Measurements from ENCODE around the gene TAOK3. TPM values are rescaled to one million over a fixed set of nuclear protein-coding genes. Genes with fewer than 3 reads are reported as not detected.
"Not testable (repeated sequence)": the region's sequence is repeated elsewhere in the genome, so short reads cannot be mapped to it uniquely, and the experiment has no call there.

TAOK3 gene
- total RNA-seq, 2 experiments from 2014 or later = 51.9 to 52.2 TPM

DNA sequence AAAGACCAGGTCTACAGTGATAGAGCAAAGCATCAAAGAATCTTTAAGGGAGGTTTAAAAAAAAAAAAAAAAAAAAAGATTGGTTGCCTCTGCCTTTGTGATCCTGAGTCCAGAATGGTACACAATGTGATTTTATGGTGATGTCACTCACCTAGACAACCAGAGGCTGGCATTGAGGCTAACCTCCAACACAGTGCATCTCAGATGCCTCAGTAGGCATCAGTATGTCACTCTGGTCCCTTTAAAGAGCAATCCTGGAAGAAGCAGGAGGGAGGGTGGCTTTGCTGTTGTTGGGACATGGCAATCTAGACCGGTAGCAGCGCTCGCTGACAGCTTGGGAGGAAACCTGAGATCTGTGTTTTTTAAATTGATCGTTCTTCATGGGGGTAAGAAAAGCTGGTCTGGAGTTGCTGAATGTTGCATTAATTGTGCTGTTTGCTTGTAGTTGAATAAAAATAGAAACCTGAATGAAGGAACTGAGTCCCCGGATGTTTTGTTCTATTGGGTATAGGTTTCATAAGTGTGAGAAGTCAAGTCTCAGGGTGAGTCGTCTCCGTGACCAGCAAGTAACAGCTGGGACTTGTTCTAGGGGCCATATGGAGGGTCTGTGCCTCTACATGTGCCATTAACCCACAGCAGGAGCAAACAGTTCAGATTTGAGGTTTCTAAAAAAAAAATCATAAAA is 227.5 kb downstream of the TAOK3 start:
- Mint-ChIP-seq H3K36me3 (peaks cover 51% of the 10 kb centered on the region), H3K4me3 (no peak overlapping the region), H3K4me1 (peaks cover 6% of the 10 kb centered on the region), H3K27ac (peak overlapping the region; percentile 52), H3K27me3 (no peaks in the 10 kb centered on the region), H3K9me3 (no peaks in the 10 kb centered on the region)
- DNase-seq = no peak

DNA sequence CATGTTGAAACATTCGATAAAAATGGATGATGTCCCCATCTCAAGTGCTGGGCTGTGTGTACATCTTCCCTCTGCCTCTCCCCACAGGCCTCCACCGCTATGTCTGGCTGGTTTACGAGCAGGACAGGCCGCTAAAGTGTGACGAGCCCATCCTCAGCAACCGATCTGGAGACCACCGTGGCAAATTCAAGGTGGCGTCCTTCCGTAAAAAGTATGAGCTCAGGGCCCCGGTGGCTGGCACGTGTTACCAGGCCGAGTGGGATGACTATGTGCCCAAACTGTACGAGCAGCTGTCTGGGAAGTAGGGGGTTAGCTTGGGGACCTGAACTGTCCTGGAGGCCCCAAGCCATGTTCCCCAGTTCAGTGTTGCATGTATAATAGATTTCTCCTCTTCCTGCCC is 228.2 kb downstream of the TAOK3 start:
- H3K27me3 Mint-ChIP-seq = no peaks in the 10 kb centered on the region
- H3K4me3 Mint-ChIP-seq = no peak overlapping the region
- peaks cover 57% of the 10 kb centered on the region for H3K36me3 Mint-ChIP-seq
- no peak overlapping the region for H3K27ac Mint-ChIP-seq
- H3K9me3 Mint-ChIP-seq = no peaks in the 10 kb centered on the region
- DNase-seq = no peak
- H3K4me1 Mint-ChIP-seq = peaks cover 8% of the 10 kb centered on the region

DNA sequence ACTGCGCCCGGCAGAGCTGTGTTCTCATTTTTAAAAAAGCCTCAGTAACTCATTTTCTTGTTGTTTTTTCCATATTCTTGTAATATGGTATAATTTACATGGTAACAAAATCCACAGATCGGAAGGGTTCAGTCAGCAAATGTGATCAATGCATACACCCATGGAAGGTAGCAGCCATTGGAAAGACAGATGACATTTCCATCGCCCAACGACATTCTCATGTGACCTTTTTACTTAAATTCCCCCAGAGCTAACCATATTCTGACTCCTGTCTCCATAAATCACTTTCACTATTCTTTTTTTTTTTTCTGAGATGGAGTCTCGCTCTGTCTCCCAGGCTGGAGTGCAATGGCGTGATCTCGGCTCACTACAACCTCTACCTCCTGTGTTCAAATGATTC is 231.9 kb downstream of the TAOK3 start:
- Mint-ChIP-seq H3K36me3 (peaks cover 56% of the 10 kb centered on the region), H3K9me3 (no peaks in the 10 kb centered on the region), H3K4me1 (peaks cover 28% of the 10 kb centered on the region), H3K27ac (no peak overlapping the region), H3K4me3 (no peak overlapping the region), H3K27me3 (no peaks in the 10 kb centered on the region)
- DNase-seq = no peak

DNA sequence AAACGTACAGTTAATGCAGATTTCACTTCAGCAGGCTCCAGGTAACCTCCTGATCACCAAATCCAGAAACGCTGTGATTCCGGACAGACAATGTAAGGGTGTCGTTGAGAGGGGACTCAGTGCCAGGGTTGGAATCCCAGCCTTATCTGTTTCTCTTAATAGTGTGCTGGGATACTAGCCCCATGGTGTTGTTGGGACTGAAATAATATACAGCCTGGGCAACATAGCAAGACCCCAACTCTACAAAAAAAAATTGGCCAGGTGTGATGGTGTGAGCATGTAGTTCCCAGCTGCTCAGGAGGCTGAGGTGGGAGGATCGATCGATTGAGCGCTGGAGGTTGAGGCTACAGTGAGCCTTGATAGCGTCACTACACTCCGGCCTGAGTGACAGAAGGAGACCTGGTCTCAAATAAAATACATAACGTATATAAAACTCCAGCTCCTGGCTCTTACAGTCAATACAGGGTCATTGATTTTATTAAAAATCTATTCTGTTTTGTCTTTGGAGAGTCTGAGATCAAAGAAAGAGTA is 235.5 kb downstream of the TAOK3 start:
- Mint-ChIP-seq H3K4me1 (peaks cover 36% of the 10 kb centered on the region), H3K27me3 (no peaks in the 10 kb centered on the region), H3K9me3 (no peaks in the 10 kb centered on the region), H3K4me3 (peak overlapping the region; percentile 97), H3K36me3 (peaks cover 39% of the 10 kb centered on the region), H3K27ac (peak overlapping the region; percentile 74)
- DNase-seq = no peak

DNA sequence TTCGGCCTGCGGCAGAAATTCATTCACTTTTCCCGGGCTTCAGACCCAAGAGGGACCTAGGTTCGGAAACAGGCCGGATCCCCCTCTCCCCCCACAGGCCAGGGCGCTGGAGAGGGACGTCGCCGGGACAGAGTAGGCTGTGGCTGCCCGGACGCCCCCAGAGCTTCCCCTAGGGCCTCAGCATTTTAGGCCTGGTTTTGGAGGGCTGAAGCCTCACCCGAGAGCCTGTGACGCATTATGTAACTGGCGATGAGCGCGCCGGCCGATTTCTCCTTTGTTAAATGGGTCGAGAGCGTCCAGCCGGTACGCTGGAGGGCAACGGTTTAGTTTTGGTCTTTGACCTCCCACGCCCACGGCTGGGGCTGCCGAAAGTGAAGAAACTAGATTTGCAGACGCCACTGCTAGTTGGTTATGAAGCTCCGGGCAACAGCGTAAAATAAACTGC is 236.1 kb downstream of the TAOK3 start:
- peak; percentile 44 for DNase-seq
- peak overlapping the region; percentile 74 for H3K27ac Mint-ChIP-seq
- peaks cover 39% of the 10 kb centered on the region for H3K4me1 Mint-ChIP-seq
- peak overlapping the region; percentile 97 for H3K4me3 Mint-ChIP-seq
- H3K27me3 Mint-ChIP-seq = no peaks in the 10 kb centered on the region
- peaks cover 36% of the 10 kb centered on the region for H3K36me3 Mint-ChIP-seq
- no peaks in the 10 kb centered on the region for H3K9me3 Mint-ChIP-seq

DNA sequence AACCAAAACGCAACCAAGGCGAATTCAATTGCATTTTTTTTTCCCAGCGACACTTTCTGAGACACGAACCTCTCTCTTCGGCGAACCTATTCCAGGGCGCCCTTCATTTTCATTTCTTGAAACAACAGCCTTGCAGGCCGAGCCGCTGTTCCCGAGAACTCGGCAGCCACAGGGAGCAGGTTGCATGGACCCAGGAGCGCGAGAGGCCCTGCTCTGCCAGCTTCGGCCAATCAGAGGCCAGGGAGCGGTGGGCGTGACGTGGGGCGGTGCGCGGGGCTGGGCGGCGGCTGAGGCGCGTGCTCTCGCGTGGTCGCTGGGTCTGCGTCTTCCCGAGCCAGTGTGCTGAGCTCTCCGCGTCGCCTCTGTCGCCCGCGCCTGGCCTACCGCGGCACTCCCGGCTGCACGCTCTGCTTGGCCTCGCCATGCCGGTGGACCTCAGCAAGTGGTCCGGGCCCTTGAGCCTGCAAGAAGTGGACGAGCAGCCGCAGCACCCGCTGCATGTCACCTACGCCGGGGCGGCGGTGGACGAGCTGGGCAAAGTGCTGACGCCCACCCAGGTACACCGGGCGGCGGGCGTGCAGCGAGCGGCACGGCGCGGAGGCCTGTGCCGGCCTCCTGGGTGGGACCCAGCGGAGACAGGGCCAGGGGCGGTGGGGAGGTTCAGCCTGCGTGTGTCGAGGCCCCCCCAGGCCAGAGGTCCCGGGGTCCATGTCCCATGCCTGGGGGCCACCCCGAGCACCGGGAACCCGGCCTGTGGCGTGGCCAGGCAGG is 236.7 kb downstream of the TAOK3 start, which contains the start of gene PEBP1:
TSS of gene PEBP1 (plus strand) at position 337 of the 771 bp plus-strand sequence. CDS start at position 423, 86 bp downstream.
- peaks cover 29% of the 10 kb centered on the region for H3K36me3 Mint-ChIP-seq
- DNase-seq = peak; percentile 96
- H3K9me3 Mint-ChIP-seq = no peaks in the 10 kb centered on the region
- peaks cover 39% of the 10 kb centered on the region for H3K4me1 Mint-ChIP-seq
- H3K27me3 Mint-ChIP-seq = no peaks in the 10 kb centered on the region
- H3K4me3 Mint-ChIP-seq = peak within 1 kb of the TSS; percentile 97
- H3K27ac Mint-ChIP-seq = peak within 1 kb of the TSS; percentile 91

DNA sequence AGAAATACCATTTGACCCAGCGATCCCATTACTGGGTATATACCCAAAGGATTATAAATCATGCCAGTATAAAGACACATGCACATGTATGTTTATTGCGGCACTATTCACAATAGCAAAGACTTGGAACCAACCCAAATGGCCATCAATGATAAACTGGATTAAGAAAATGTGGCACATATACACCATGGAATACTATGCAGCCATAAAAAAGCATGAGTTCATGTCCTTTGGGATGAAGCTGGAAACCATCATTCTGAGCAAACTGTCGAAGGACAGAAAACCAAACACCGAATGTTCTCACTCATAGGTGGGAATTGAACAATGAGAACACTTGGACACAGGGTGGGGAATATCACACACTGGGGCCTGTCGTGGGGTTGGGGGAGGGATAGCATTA is 243.3 kb downstream of the TAOK3 start:
- DNase-seq, H3K4me3 Mint-ChIP-seq, H3K27ac Mint-ChIP-seq, H3K9me3 Mint-ChIP-seq, H3K27me3 Mint-ChIP-seq, H3K4me1 Mint-ChIP-seq, H3K36me3 Mint-ChIP-seq: not testable (repeated sequence)

DNA sequence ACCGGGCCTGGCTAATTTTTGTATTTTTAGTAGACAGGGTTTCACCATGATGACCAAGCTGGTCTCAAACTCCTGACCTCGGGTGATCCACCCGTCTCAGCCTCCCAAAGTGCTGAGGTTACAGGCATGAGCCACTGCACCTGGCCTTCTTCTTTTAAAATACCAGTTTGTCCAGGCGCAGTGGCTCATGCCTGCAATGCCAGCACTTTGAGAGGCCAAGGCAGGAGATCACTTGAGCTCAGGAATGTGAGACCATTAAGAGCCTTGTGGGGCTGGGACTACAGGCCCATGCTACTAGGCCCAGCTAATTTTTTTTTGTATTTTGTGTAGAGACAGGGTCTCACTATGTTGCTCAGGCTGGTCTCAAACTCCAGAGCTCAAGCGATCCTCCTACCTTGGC is 244.8 kb downstream of the TAOK3 start:
- Mint-ChIP-seq H3K4me1 (peaks cover 4% of the 10 kb centered on the region), H3K36me3 (no peaks in the 10 kb centered on the region), H3K27me3 (no peaks in the 10 kb centered on the region), H3K4me3 (no peak overlapping the region), H3K9me3 (no peaks in the 10 kb centered on the region), H3K27ac (no peak overlapping the region)
- DNase-seq = no peak

DNA sequence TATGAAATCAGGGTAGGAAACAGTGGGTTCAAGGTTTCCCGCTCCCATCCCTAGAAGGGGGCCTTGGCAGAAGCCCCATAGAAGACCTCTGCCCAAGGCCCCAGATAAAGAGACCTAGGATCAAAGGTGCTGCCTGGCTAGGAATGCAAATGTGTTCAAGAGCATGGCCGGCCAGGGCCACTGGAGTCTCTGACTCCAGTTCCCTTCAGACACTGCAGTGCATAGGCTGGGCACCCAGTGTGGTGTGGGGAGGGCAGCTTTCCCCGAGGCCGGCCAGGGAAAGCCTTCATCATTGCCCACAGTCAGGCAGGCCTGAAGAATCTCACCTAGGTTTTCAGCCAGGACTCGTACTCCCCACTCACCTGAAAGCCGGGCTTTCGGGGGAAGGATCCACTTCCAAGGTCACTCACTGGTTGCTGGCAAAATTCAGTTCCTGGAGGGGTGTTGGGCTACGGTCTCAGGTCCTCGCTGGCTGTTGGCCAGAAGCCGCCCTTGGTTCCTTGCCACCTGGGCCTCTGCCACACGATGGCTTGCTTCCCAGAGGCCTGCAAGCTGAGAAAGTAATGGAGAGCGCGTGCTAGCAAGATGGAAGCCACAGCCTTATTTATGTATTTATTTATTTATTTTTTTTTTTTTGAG is 246.5 kb downstream of the TAOK3 start:
- Mint-ChIP-seq H3K4me1 (no peaks in the 10 kb centered on the region), H3K27ac (no peak overlapping the region), H3K36me3 (no peaks in the 10 kb centered on the region), H3K4me3 (no peak overlapping the region), H3K9me3 (no peaks in the 10 kb centered on the region), H3K27me3 (no peaks in the 10 kb centered on the region)
- no peak for DNase-seq

DNA sequence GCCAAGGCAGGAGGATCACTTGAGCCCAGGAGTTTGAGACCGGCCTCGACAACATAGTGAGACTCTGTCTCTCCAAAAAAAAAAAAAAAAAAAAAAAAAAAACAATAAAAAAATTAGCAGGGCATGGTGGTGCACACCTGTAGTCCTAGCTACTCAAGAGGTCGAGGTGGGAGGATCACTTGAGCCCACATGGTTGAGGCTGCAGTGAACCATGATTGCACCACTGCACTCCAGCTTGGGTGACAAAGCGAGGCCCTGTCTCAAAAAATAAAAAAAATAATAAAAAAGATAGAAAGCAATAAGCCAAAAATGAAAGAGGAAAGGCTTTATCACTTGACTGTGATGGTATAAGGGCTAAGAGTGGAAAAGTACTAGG is 247.0 kb downstream of the TAOK3 start:
- Mint-ChIP-seq H3K27ac (no peak overlapping the region), H3K4me1 (peaks cover 2% of the 10 kb centered on the region), H3K9me3 (no peaks in the 10 kb centered on the region), H3K27me3 (no peaks in the 10 kb centered on the region), H3K4me3 (no peak overlapping the region), H3K36me3 (no peaks in the 10 kb centered on the region)
- no peak for DNase-seq

DNA sequence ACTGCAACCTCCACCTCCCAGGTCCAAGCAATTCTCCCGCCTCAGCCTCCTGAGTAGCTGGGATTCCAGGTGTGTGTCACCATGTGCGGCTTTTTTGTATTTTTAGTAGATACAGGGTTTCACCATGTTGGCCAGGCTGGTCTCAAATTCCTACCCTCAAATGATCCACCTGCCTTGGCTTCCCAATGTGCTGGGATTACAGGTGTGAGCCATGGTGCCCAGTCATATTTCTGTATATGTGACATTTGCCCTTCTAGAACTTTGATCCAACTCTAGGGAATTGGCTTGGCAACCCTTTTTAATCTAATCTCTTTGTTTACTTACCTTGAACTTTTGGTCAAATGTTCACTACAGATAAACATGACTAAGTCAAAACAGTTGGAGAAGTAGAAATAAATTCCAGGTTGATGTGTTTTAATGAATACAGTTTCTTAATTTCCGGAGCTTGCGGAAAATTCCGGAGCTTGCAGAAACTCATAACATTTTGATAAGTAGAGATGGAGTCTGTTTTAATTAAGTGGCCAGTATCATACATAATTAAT is 248.3 kb downstream of the TAOK3 start:
- H3K27me3 Mint-ChIP-seq = no peaks in the 10 kb centered on the region
- H3K4me1 Mint-ChIP-seq = peaks cover 7% of the 10 kb centered on the region
- H3K4me3 Mint-ChIP-seq = no peak overlapping the region
- H3K9me3 Mint-ChIP-seq = no peaks in the 10 kb centered on the region
- no peaks in the 10 kb centered on the region for H3K36me3 Mint-ChIP-seq
- no peak overlapping the region for H3K27ac Mint-ChIP-seq
- no peak for DNase-seq

DNA sequence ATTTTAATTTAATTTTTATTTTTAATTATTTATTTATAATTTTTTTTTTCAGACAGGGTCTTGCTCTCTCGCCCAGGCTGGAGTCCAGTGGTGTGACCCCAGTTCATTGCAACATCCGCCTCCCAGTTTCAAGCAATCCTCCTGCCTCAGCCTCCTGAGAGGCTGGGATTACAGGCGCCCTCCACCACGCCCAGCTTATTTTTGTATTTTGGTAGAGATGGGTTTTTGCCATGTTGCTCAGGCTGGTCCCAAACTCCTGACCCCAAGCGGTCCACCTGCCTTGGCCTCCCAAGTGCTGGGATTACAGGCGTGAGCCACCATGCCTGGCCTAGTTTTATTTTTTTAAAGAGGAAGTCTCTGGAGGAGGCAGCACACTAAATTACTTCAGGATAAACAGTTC is 250.4 kb downstream of the TAOK3 start:
- Mint-ChIP-seq H3K4me3 (no peak overlapping the region), H3K36me3 (no peaks in the 10 kb centered on the region), H3K4me1 (peaks cover 7% of the 10 kb centered on the region), H3K9me3 (no peaks in the 10 kb centered on the region), H3K27me3 (no peaks in the 10 kb centered on the region), H3K27ac (no peak overlapping the region)
- DNase-seq = no peak

DNA sequence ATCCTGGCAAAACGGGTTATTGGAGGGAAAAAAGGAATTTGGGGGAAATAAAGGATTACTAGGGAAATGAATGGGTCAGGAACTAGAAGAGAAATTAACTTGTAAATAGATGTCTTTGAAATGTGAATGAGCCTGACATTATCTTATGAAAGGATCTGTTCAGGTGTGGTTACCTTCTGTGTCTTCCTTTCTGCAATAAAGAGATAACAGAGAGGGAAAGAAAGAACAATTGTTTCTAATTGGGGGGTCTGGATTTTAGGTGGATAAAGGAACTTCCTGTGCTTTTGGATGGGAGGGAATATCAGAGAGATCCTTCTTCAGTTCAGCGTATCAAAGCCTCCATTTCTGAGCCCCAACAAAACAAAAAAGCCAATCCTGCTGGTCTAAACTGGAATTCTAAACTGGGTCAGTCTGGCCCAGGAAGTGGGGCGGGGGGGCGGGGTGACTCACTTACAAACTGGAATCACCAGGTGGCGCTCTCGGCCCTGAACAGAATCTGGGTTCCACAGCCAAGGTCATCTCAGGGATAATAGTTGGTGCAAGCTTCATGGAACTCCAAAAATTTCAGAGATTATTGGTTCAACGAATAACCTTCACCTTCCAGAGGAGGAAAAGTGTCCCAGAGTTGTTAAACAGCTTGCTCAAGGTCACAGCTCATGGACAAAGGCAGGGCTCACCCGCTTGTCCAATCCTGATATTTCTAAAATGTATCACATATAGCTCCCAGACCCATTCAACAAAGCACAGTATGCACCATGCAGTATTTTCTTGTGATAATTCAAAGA is 251.9 kb downstream of the TAOK3 start:
- H3K36me3 Mint-ChIP-seq = no peaks in the 10 kb centered on the region
- peaks cover 7% of the 10 kb centered on the region for H3K4me1 Mint-ChIP-seq
- H3K4me3 Mint-ChIP-seq = no peak overlapping the region
- H3K9me3 Mint-ChIP-seq = no peaks in the 10 kb centered on the region
- H3K27me3 Mint-ChIP-seq = no peaks in the 10 kb centered on the region
- DNase-seq = peak; percentile 48
- H3K27ac Mint-ChIP-seq = peak overlapping the region; percentile 25

DNA sequence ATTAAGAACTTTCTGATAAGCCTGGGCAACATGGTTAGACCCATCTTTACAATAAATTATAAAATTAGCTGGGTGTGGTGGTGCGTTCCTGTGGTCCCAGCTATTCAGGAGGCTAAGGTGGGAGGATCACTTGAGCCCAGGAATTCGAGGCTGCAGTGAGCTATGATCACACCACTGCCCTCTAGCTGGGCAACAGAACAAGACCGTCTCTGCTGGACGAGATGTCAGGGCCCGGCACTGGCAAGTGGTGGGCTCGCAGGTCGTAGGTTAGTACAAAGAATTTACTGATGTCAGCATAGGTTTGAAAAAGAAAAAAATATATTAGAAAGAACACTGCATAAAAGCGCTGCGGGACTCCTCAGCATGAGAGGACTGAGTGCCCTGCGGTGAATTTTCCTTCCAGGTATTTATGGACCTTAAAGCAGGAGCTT is 253.2 kb downstream of the TAOK3 start:
- no peak overlapping the region for H3K4me3 Mint-ChIP-seq
- no peak for DNase-seq
- H3K36me3 Mint-ChIP-seq = no peaks in the 10 kb centered on the region
- no peaks in the 10 kb centered on the region for H3K9me3 Mint-ChIP-seq
- no peaks in the 10 kb centered on the region for H3K27me3 Mint-ChIP-seq
- H3K4me1 Mint-ChIP-seq = peaks cover 7% of the 10 kb centered on the region
- no peak overlapping the region for H3K27ac Mint-ChIP-seq

Measured in activated naive CD8-positive, alpha-beta T cell treated with anti-CD3 and anti-CD28 coated beads for 36 hours (primary cell).